HuH-7.5 (cell line): ENCODE measurements around the gene CNTN1.

Experiments used
- DNase-seq: peaks from one replicate; pipeline ENCODE4 v3.0.0; 2011; ENCODE audit warnings: low spot score

The CNTN1 gene

GRCh38 chr12:41108032-41108431 lies 415.8 kb downstream of the CNTN1 start:
- no peak for DNase-seq

- DNase-seq: no peak
These were observed 420.7 kb downstream of the CNTN1 start for GRCh38 chr12:41112903-41113302.

- no peak for DNase-seq
These were observed 428.0 kb downstream of the CNTN1 start for GRCh38 chr12:41120211-41120610.

GRCh38 chr12:41121374-41121773 lies 429.1 kb downstream of the CNTN1 start:
- no peak for DNase-seq
